ENCODE data around the gene STT3B.

Gene STT3B

GRCh38 chr3:31531452-31531991 lies 1.2 kb upstream of the STT3B start:
- peak overlapping the region; percentile 89 for H3K4me3 ChIP-seq (ENCODE audit: low read depth, low read length)
- TF ChIP-seq CTCF (IDR thresholded peaks at IDR 0.05; ENCODE audit: borderline replicate concordance, insufficient read depth, low read depth, low read length) = 0 out of 2 replicates have a peak, but pooled peaks have one; percentile 31

- TF ChIP-seq CTCF (IDR thresholded peaks at IDR 0.05; ENCODE audit: borderline replicate concordance, insufficient read depth, low read depth, low read length) = no peak
- peak overlapping the region; percentile 89 for H3K4me3 ChIP-seq (ENCODE audit: low read depth, low read length)
Observed at GRCh38 chr3:31531992-31532586, 636 bp upstream of the STT3B start.

- peak overlapping the region; percentile 89 for H3K4me3 ChIP-seq (ENCODE audit: low read depth, low read length)
- TF ChIP-seq CTCF (IDR thresholded peaks at IDR 0.05; ENCODE audit: borderline replicate concordance, insufficient read depth, low read depth, low read length) = no peak
Observed at GRCh38 chr3:31533169-31534064, 692 bp downstream of the STT3B start.

- no peak for TF ChIP-seq CTCF (IDR thresholded peaks at IDR 0.05; ENCODE audit: borderline replicate concordance, insufficient read depth, low read depth, low read length)
- H3K4me3 ChIP-seq (ENCODE audit: low read depth, low read length) = peak overlapping the region; percentile 89
Observed at GRCh38 chr3:31534065-31534425, 1.3 kb downstream of the STT3B start.

GRCh38 chr3:31536497-31536896 lies 3.8 kb downstream of the STT3B start:
- TF ChIP-seq CTCF (IDR thresholded peaks at IDR 0.05; ENCODE audit: borderline replicate concordance, insufficient read depth, low read depth, low read length) = no peak
- H3K4me3 ChIP-seq (ENCODE audit: low read depth, low read length) = no peak overlapping the region

GRCh38 chr3:31538801-31539200 lies 6.1 kb downstream of the STT3B start:
- TF ChIP-seq CTCF (IDR thresholded peaks at IDR 0.05; ENCODE audit: borderline replicate concordance, insufficient read depth, low read depth, low read length) = no peak
- no peak overlapping the region for H3K4me3 ChIP-seq (ENCODE audit: low read depth, low read length)

Measured in GM12875 (cell line).